AG04449 (cell line): ENCODE data around the gene OXCT1.

Experiments used
- CTCF ChIA-PET: fragments of 350-600 bp; formaldehyde crosslinking; extraction: SDS; loops from one replicate; lab custom pipeline; 2021; ENCODE audit warnings: antibody characterized with exemption; lab: Yijun Ruan, JAX
- POLR2A ChIA-PET: fragments of 400-600, 350-600 bp; formaldehyde crosslinking; extraction: SDS; loops from one replicate; lab custom pipeline; 2020; ENCODE audit warnings: antibody characterized with exemption, inconsistent platforms; lab: Yijun Ruan, JAX
- DNase-seq: peaks from one replicate; pipeline ENCODE4 v3.0.0-alpha.2; 2010; ENCODE audit warnings: low read depth, low spot score
- H3K4me3 ChIP-seq: 2 replicates; pipeline ENCODE4 v1.5.1; 2011; ENCODE audit warnings: low read depth, mild to moderate bottlenecking, control low read depth, low read length
- CTCF ChIP-seq: IDR thresholded peaks from one replicate; pipeline ENCODE4 v1.5.1; 2011; ENCODE audit warnings: mild to moderate bottlenecking, moderate library complexity, low read length, control low read depth, inconsistent platforms; ENCODE audit not compliant: insufficient read depth; ENCODE audit errors: missing control alignments

OXCT1 gene

GRCh38 chr5:41795125-41795524 lies 75.1 kb downstream of the OXCT1 start:
- ChIA-PET POLR2A (no interaction called here), CTCF (interaction anchor here (1.0 to 1.3 kb wide), 2 partner anchors 34 to 49 kb away, joined by 3 to 4 read pairs; no protein-coding TSS in a partner anchor)
- no peak overlapping the region for H3K4me3 ChIP-seq
- TF ChIP-seq CTCF, result no peak
- no peak for DNase-seq

- ChIA-PET POLR2A (no interaction called here), CTCF (interaction anchor here (1.0 to 1.3 kb wide), 3 partner anchors 12 to 50 kb away, joined by 3 to 4 read pairs (median 3); no protein-coding TSS in a partner anchor)
- no peak overlapping the region; the same call in 1 of the 2 replicates for H3K4me3 ChIP-seq
- no peak for TF ChIP-seq CTCF
- DNase-seq, result peak; percentile 89
These were observed 75.8 kb downstream of the OXCT1 start for GRCh38 chr5:41794471-41794870.

- no peak for TF ChIP-seq CTCF
- POLR2A ChIA-PET, result interaction anchor here (1.2 kb wide), 1 partner anchor 111 kb away, joined by 3 read pairs; the partner anchor contains the start of gene RIMOC1
- no peak overlapping the region for H3K4me3 ChIP-seq
- DNase-seq, result peak; percentile 70
- CTCF ChIA-PET, result interaction anchor here (0.7 to 1.2 kb wide), 3 partner anchors 11 to 68 kb away, joined by 3 read pairs; no protein-coding TSS in a partner anchor
These were observed 77.0 kb downstream of the OXCT1 start for GRCh38 chr5:41793141-41793770.

GRCh38 chr5:41790038-41790776 lies 80.0 kb downstream of the OXCT1 start:
- TF ChIP-seq CTCF, result no peak
- DNase-seq, result no peak
- CTCF ChIA-PET, result interaction anchor here (0.8 to 1.4 kb wide), 2 partner anchors 9 to 35 kb away, joined by 3 to 4 read pairs; no protein-coding TSS in a partner anchor
- H3K4me3 ChIP-seq, result no peak overlapping the region
- POLR2A ChIA-PET, result no interaction called here

- no peak for TF ChIP-seq CTCF
- DNase-seq, result no peak
- POLR2A ChIA-PET, result interaction anchor here (0.7 kb wide), 1 partner anchor 28 kb away, joined by 3 read pairs; no protein-coding TSS in a partner anchor
- no peak overlapping the region for H3K4me3 ChIP-seq
- CTCF ChIA-PET, result no interaction called here
These were observed 80.8 kb downstream of the OXCT1 start for GRCh38 chr5:41789434-41789833.

- TF ChIP-seq CTCF, result no peak
- no peak overlapping the region for H3K4me3 ChIP-seq
- peak; percentile 66 for DNase-seq
- ChIA-PET CTCF (no interaction called here), POLR2A (interaction anchor here (0.7 kb wide), 1 partner anchor 29 kb away, joined by 3 read pairs; no protein-coding TSS in a partner anchor)
These were observed 81.3 kb downstream of the OXCT1 start for GRCh38 chr5:41788941-41789368.
